Adrenal gland (tissue), 12 donors: ENCODE measurements around the gene RPS6KC1. TPM values are rescaled to one million over a fixed set of nuclear protein-coding genes. Genes with fewer than 3 reads are reported as not detected.
"Not testable (repeated sequence)": the region's sequence is repeated elsewhere in the genome, so short reads cannot be mapped to it uniquely, and the experiment has no call there.

ENCODE experiments used
- DNase-seq, 7 donors: peaks; one replicate each; pipeline ENCODE4 v3.0.0-alpha.2; 2019 to 2020
- H3K27ac ChIP-seq, 5 donors: fragments of 200-600 bp; sonication (generic) in 4 of 5; 1 replicate in 3 of 5; 2 replicates in 2 of 5; pipeline versions ENCODE4 v1.5.1 to v1.8.0; 2016 to 2020; ENCODE audit warnings: mild to moderate bottlenecking in 1 of 5
- H3K27me3 ChIP-seq: fragments of 200-600 bp; 2 replicates; pipeline ENCODE4 v1.8.0; 2021
- H3K36me3 ChIP-seq, 2 donors: fragments of 200-600 bp; replicated peaks in 1 of 2; 1 replicate in 1 of 2; 2 replicates in 1 of 2; pipeline versions ENCODE4 v1.5.1 to v1.8.0; 2018 to 2022
- H3K4me1 ChIP-seq, 2 donors: fragments of 200-600 bp; replicated peaks in 1 of 2; 1 replicate in 1 of 2; 2 replicates in 1 of 2; pipeline versions ENCODE4 v1.5.1 to v1.8.0; 2018 to 2021
- H3K4me3 ChIP-seq, 4 donors: fragments of 200-600 bp; sonication (generic) in 3 of 4; one replicate each; pipeline ENCODE4 v1.5.1; 2016 to 2018
- H3K9me3 ChIP-seq, 3 donors: fragments of 200-600 bp; sonication (generic) in 1 of 3; replicated peaks in 1 of 3; 1 replicate in 2 of 3; 2 replicates in 1 of 3; pipeline versions ENCODE4 v1.5.1 to v1.8.0; 2016 to 2021
- POLR2A ChIP-seq, 2 donors: fragments of 450-650 bp; IDR thresholded peaks; one replicate each; pipeline ENCODE4 v1.6.1; 2017; ENCODE audit warnings: antibody characterized with exemption in 2 of 2, mild to moderate bottlenecking in 2 of 2, moderate library complexity in 1 of 2
- WGBS, 4 donors: extraction: QIAGEN DNeasy Blood & Tissue Kit in 2 of 4; methylation state at CpG; one replicate each; pipeline versions ENCODE4 v1.1.5 to v1.1.7; 2013 to 2017; 5-methylcytosine and 5-hydroxymethylcytosine counted together
- intact Hi-C, 2 donors: fragments of 100-400 bp; cut with DNase I; formaldehyde crosslinking; loops; one replicate each; pipeline versions ENCODE4 v1.14.1 to v1.15.0; 2022 to 2023
- polyA plus RNA-seq, 3 donors: library from polyadenylated mRNA; stranded (reverse); fragments of 200-250 nt in 2 of 3; fragments of 350-450 nt in 1 of 3; fragmentation: Illumina TruSeq in 1 of 3; extraction: RNeasy Lipid Tissue Mini Kit (QIAGEN cat#74804) in 1 of 3; gene quantifications; one replicate each; pipeline ENCODE4 v1.2.3, GENCODE V29; 2013 to 2014
- total RNA-seq, 9 donors: library from RNA; depleted of rRNA in 4 of 9; stranded (reverse); fragments of >200 nt in 4 of 9; fragments of 120-200 nt in 1 of 9; fragmentation: NEBNext Ultra II Directional in 1 of 9; extraction: Animal tissue kit (Norgen Biotek cat#: 25700) in 1 of 9; gene quantifications; one replicate each; pipeline versions ENCODE4 v1.1.0 to v1.2.4, GENCODE V29; 2013 to 2023
- TF ChIP-seq, protein P1 (sequence below), 6 experiments: fragments of 450-650 bp in 4 of 6; fragments of 200-600 bp in 2 of 6; sonication (generic) in 1 of 6; IDR thresholded peaks; 1 replicate in 5 of 6; 2 replicates in 1 of 6; pipeline versions ENCODE4 v1.5.1 to v1.8.0; 2016 to 2021; ENCODE audit warnings: antibody characterized with exemption in 6 of 6, mild to moderate bottlenecking in 2 of 6, moderate library complexity in 1 of 6
- donor health status: healthy with polysubstance abuse.
- donor health status: Bipolar disorder and iron deficiency.
- donor health status: DM: yes; HTN: yes; CAD: no.
- donor health status: DM: no; HTN: no; CAD: no.
- donor health status: DM: no; HTN: no; CAD: no.
- donor health status: DM: yes; HTN: yes; CAD: no.

Gene RPS6KC1
- total and polyA plus RNA-seq, 12 donors = 7.6 to 67.2 (median 26.2) TPM

DNA sequence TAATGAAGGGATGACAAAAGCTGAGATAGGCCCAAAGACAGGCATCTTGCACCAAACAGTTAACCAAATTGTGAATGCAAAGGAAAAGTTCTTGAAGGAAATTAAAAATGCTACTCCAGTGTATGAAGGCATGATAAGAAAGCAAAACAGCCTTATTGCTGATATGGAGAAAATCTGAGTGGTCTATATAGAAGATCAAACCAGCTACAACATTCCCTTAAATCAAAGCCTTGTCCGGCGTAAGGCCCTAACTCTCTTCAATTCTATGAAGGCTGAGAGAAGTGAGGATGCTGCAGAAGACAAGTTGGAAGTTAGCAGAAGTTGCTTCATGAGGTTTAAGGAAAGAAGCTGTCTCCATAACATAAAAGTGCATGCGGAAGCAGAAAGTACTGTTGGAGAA is 31.0 kb upstream of the RPS6KC1 start:
- H3K4me1 ChIP-seq = peaks cover 0 to 3% of the 10 kb centered on the region in 2 donors
- no peaks in the 10 kb centered on the region for H3K36me3 ChIP-seq
- H3K27me3 ChIP-seq = no peaks in the 10 kb centered on the region
- DNase-seq = no peak
- no peaks in the 10 kb centered on the region for H3K9me3 ChIP-seq
- WGBS, 4 donors = 91 to 97% (median 94%) methylated on average over 3 of the region's 3 CpGs
- no peak overlapping the region for H3K4me3 ChIP-seq
- intact Hi-C loops = no loop called here
- no peak overlapping the region for H3K27ac ChIP-seq
- no peak for TF ChIP-seq POLR2A (IDR thresholded peaks at IDR 0.05)
- TF ChIP-seq, protein P1, sequence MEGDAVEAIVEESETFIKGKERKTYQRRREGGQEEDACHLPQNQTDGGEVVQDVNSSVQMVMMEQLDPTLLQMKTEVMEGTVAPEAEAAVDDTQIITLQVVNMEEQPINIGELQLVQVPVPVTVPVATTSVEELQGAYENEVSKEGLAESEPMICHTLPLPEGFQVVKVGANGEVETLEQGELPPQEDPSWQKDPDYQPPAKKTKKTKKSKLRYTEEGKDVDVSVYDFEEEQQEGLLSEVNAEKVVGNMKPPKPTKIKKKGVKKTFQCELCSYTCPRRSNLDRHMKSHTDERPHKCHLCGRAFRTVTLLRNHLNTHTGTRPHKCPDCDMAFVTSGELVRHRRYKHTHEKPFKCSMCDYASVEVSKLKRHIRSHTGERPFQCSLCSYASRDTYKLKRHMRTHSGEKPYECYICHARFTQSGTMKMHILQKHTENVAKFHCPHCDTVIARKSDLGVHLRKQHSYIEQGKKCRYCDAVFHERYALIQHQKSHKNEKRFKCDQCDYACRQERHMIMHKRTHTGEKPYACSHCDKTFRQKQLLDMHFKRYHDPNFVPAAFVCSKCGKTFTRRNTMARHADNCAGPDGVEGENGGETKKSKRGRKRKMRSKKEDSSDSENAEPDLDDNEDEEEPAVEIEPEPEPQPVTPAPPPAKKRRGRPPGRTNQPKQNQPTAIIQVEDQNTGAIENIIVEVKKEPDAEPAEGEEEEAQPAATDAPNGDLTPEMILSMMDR (IDR thresholded peaks at IDR 0.05) = no peak

DNA sequence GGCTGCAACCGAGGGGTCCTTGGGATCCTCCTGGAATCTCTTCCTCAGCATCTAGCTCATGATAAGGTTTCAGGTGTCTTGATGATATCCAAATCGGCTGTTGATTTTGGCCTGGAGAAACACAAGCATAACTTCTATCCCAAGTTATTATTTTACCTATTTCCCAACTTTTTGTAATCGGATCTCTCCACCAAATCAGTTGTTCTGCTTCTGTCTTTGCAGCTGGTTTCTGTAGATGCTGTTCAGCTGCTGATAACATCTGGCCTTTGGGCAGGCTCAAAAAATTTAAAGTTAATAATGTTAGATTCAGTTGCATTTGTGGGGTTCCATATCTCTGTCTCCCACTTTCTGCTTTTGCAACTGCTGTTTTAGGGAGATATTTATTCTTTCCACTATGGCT is 24.0 kb upstream of the RPS6KC1 start:
- DNase-seq, H3K9me3 ChIP-seq, H3K27ac ChIP-seq, H3K4me3 ChIP-seq, H3K4me1 ChIP-seq, H3K27me3 ChIP-seq, intact Hi-C loops, H3K36me3 ChIP-seq: not testable (repeated sequence)
- WGBS, 4 donors = 60 to 78% (median 74%) methylated on average over 2 to 3 of the region's 3 CpGs

DNA sequence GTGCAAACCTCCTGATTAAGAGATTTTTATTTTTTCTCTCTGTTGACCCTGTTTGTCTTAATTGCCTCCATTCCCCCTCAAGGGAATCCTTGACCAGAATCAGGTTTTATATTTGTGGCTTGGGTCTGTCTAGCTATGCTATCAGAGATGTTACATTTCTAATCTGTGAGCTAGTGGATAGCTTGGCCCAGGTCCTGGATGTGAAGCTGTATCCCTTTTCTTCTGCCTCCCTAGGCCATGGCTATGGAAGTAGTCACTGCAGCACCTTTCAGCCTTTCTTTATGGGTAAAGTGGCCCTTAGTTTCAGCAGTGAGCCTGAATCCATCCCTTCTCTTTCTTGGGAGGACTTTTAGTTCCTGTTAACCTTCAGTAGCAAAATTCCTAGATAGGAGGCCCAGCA is 18.4 kb upstream of the RPS6KC1 start:
- intact Hi-C loops = no loop called here
- H3K27me3 ChIP-seq = peaks cover 3% of the 10 kb centered on the region
- TF ChIP-seq POLR2A (IDR thresholded peaks at IDR 0.05) = no peak
- TF ChIP-seq, protein P1 (IDR thresholded peaks at IDR 0.05) = no peak
- no peaks in the 10 kb centered on the region for H3K9me3 ChIP-seq
- H3K4me1 ChIP-seq = no peaks in the 10 kb centered on the region
- no peak overlapping the region for H3K27ac ChIP-seq
- H3K4me3 ChIP-seq = no peak overlapping the region
- H3K36me3 ChIP-seq = no peaks in the 10 kb centered on the region
- no peak for DNase-seq

DNA sequence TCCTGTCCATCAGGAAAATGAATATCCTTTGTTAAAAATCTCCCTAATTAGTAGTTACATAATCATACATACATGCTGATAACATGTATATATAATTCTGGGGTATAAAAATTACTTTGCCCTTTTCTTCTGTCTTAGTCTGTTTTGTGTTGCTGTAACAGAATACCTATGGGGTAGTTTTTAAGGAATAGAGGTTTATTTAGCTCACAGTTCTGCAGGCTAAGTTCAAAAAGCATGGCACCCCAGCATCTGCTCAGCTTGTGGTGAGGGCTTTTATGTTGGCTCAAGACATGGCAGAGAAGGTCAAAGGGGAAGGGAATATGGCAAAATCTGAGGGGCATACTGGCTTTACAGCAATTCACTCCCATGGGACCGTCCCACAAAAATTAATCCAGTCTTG is 16.3 kb upstream of the RPS6KC1 start:
- 79 to 100% (median 93%) methylated on average over 1 of the region's 1 CpG for WGBS, 4 donors
- peaks cover 3% of the 10 kb centered on the region for H3K27me3 ChIP-seq
- intact Hi-C loops = no loop called here

DNA sequence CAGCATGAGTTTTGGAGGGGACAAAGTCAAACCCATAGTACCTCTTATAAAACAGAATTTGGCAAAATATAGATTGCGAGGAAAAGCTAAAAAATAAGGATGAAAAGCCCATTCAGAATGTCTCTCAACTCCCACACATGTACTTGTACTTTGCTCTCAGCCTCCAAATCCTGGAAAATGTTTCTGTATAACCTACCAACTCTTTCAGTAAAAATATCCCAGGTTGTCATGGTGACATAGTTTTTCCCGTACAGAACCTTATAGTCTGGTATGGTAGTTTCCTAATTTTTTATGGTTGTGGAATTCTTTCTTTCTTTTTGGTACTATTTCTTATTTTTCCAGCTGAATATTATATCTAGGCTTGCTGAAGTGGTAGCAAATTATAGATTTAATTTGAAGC is 15.5 kb upstream of the RPS6KC1 start:
- no peak for DNase-seq
- 78 to 88% (median 80%) methylated on average over 2 of the region's 2 CpGs for whole genome bisulfite sequencing, 4 donors
- intact Hi-C loops = no loop called here

More for the DNA sequence above, 16.3 kb upstream of the RPS6KC1 start:
- no peak overlapping the region for H3K4me3 ChIP-seq
- H3K27ac ChIP-seq = no peak overlapping the region
- no peaks in the 10 kb centered on the region for H3K9me3 ChIP-seq
- no peak for DNase-seq
- no peaks in the 10 kb centered on the region for H3K36me3 ChIP-seq
- no peaks in the 10 kb centered on the region for H3K4me1 ChIP-seq
- TF ChIP-seq, protein P1 (IDR thresholded peaks at IDR 0.05) = no peak
- TF ChIP-seq POLR2A (IDR thresholded peaks at IDR 0.05) = no peak

More for the DNA sequence above, 15.5 kb upstream of the RPS6KC1 start:
- no peaks in the 10 kb centered on the region for H3K4me1 ChIP-seq
- H3K36me3 ChIP-seq = no peaks in the 10 kb centered on the region
- peaks cover 3% of the 10 kb centered on the region for H3K27me3 ChIP-seq
- no peak for TF ChIP-seq POLR2A (IDR thresholded peaks at IDR 0.05)
- TF ChIP-seq, protein P1 (IDR thresholded peaks at IDR 0.05) = no peak
- no peak overlapping the region for H3K27ac ChIP-seq
- no peak overlapping the region for H3K4me3 ChIP-seq
- no peaks in the 10 kb centered on the region for H3K9me3 ChIP-seq
